ENCODE results near the gene DPF3. TPM values are rescaled to one million over a fixed set of nuclear protein-coding genes. Genes with fewer than 3 reads are reported as not detected.

DPF3 gene
- total and polyA plus RNA-seq, 9 of the 15 experiments (the other 6 are each of a cell fraction or from before 2014, with no cell fraction given) = 0.21 to 4.9 (median 1.2) TPM

- TF ChIP-seq MGA (IDR thresholded peaks at IDR 0.05) (peak; percentile 35; the same call in 1 of the 2 replicates), ZC3H8 (IDR thresholded peaks at IDR 0.05) (no peak), ZNF184 (CRISPR knock-in tag; IDR thresholded peaks at IDR 0.05) (no peak), NONO (IDR thresholded peaks at IDR 0.05; ENCODE audit: low read depth in 2 of 2, low read length in 1 of 2) (no peak), ELF2 (CRISPR knock-in tag; IDR thresholded peaks at IDR 0.05) (no peak), TCFL5 (CRISPR knock-in tag; conservative IDR thresholded peaks at IDR 0.05) (no peak), CXXC5 (CRISPR knock-in tag; IDR thresholded peaks at IDR 0.05) (no peak), ZNF398 (CRISPR knock-in tag; IDR thresholded peaks at IDR 0.05) (no peak), RHOXF2B (CRISPR knock-in tag; conservative IDR thresholded peaks at IDR 0.05) (no peak), ZNF134 (CRISPR knock-in tag; conservative IDR thresholded peaks at IDR 0.05) (no peak), GTF2B (IDR thresholded peaks at IDR 0.05; ENCODE audit: extremely low read depth, insufficient read length) (peak; percentile 39), HES1 (IDR thresholded peaks at IDR 0.05; ENCODE audit: low read depth) (no peak), SMAD4 (CRISPR knock-in tag; conservative IDR thresholded peaks at IDR 0.05) (no peak), CHD4 (IDR thresholded peaks at IDR 0.05; ENCODE audit: insufficient read depth, insufficient replicate concordance, low read depth, low read length, poor library complexity, severe bottlenecking) (no peak), MAFG (tag; conservative IDR thresholded peaks at IDR 0.05) (no peak)
These were observed 14.0 kb upstream of the DPF3 start (continued) for GRCh38 chr14:72907886-72908285.

All from K562 (cell line).